GM18867 (cell line): ENCODE measurements around the gene SRGAP3.

Experiments used
- ATAC-seq: cut with Tn5 transposase; IDR thresholded peaks from one replicate; pipeline ENCODE4 v1.9.1; 2021; ENCODE audit warnings: mild to moderate bottlenecking, moderate library complexity; ENCODE audit not compliant: unreplicated experiment

SRGAP3 gene

DNA sequence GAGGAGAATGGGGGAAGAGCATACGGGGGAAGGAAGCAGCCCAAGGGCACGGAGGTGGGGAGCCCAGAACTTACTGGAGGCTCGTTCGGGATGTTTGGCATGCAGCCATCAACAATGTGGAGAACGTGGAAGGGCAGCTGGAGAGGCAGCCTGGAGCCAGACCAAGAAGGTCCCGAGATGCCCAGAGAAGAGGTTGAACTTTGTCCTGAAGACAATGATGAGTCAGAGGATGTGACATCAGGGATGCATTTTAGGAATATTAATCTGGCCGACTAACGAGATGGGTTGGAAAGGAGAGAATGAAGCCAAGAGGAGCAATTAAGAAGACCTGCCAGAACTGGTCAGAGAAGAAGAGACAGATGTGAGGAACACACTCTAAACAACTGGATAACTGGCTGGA is 98.2 kb downstream of the SRGAP3 start:
- no peak for ATAC-seq

DNA sequence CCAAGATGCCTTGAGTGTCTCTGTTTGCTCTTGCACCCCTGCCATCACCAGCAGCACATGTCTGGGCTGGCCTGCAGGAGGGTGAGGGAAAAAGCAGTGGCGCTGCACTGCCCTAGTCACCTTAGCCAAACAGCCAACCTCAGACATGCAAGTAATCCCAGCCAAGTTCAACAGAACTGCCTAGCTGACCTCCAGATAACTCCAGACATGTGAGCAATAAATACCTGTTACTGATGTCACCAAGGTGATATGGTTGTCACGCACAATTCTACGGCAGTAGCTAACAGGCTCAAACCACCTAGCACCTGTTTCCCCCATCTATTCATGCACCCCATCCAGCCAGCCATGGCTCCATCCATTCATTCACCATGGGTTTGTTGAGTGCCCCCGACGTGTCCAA is 99.9 kb downstream of the SRGAP3 start:
- ATAC-seq = no peak

DNA sequence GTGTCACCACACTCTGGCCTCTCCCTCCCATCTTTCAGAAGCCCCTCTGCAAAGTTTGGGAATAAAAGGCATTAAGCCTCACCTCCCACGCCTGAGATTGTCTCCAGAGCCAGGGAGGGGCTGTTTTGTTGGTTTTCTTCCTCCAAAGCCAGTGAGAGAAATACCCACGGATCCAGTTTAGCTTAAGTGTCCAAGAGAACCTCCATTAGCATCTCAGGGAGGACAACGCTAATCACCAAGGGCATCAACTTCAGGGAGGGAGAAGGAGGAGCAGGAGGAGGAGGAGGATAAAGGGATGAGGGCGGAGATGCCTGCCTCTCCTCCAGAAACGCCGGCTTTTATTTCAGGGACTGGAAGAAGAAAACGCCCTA is 101.6 kb downstream of the SRGAP3 start:
- ATAC-seq = no peak

DNA sequence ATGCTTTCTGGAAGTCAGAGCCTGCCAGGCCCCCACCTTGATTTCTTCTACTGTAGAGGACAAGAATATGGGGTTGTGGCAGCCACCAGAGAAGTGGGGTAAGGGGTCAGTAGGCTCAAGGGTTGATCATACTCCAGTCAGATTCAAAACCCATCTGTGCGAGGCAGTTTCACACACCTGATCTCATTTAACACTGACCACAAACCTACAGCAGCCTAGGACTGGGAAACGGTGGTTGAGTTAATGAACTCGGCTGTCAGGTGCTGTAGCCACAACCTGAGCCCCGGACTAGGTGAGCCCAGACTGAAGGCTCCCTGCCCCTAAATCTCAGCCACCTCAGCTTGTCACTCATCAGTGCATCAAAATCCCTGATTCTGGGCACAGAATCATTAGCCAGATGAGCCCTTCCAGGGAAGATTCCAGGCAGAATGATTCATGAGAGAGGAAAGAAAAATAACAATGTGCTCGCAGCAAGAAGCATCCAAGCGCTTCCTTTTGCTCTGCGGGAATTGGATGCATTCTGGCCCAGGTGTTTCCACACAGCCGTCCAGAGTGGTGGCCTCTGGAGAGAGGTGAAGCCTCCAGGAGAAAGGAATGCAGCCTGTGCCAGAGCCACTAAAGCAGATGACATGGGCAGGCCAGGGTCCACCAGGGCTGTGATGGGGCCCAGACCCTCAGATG is 102.1 kb downstream of the SRGAP3 start:
- peak; percentile 78 for ATAC-seq

DNA sequence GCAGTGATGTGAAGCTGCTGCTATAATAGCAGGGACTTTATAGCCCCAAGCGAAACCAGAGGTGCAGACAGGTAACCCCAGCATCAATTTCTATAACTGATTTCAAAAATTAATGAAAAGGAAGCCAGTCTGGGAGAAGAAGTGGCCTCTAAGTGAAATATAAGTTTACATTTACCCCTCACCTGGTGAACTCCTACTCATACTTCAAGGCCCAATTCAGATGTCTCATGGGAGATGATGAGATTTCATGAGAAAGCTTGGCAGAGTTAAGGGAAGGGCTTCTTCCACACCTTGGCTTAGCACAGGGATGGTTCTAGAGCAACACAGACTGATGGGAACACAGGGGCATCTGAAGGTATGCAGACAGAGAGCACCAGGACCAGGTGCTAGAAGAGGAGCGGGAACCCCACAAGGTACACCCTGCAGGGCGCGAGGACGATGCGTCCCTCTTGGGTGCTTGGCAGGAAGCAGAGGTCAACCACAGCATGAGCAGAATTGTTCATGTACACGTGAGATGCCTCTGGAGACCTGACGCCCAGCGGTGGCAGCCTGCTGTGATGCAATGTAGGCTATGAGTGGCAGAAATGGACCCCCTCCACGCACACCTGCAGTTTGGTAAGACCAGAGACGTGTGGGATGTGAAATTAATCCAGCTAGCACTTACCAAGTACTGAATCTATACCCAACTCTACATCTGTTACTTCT is 102.9 kb downstream of the SRGAP3 start:
- peak; percentile 60 for ATAC-seq

DNA sequence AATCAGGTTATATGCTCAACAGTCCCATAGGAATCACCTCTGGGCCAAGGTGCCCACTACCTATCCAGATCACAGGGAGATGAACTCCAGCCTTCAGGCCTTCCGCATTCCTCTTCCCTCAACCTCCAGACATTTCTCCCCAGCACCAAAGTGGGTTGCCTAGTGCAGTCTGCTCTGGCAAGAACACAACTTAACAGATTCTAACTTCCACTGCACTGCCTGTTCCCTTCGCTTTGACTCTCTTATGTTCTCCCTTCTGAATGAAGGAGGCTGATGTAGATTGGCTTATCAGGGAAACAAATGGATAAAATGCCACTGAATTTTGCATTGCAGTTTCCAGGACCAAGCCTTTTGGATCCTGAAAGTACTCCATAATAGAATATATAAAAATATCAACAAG is 106.3 kb downstream of the SRGAP3 start:
- no peak for ATAC-seq

DNA sequence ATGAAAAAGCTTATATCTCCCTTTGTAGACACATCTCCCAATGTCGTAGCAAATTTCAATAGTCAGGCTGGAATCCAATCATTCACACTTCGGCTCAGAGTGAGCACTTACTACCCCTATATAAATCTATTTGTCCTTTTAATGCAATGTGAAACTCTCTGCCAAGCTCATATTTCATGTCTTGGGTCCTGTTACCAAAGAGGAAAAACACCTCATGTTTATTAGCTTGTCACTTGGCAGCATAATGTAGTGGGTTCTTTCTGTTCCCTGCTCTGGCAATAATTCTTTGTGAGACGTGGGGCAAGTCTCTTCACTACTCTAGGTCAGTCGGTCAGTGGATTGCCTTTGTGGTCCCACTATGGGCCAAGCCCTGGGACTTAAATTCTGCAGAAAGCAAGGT is 107.1 kb downstream of the SRGAP3 start:
- no peak for ATAC-seq

DNA sequence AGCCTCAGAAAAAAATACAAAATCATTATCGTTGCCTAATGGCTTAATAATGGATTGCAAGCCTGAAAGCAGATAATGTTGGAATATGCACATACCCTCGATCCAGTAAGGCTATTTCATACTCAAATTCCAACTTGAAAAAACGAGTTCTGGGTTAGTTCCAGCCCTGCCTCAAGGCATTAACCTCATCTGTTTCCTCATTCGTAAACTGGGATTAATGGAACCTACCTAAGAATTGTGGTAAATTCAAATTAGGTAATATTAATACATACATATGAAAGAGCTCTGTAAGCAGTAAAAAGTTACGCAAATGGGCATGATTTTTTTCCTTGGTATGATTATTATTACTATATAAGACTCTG is 107.5 kb downstream of the SRGAP3 start:
- ATAC-seq = no peak

DNA sequence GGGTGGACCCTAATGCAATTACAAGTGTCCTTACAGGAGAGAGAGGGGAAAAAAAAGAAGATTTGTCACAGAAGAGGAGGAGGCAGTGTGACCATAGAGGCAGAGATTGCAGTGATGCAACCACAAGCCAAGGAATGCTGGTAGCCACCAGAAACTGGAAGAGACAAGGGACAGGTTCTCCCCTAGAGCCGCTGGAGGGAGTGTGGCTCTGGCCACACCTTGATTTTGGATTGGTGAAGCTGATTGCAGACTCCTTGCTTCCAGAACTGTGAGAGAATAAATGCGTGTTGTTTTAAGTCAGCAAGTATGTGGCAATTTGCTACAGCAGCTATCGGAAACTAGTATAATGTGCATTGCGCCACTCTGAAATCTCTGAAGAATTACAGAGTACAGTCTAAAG is 110.1 kb downstream of the SRGAP3 start:
- no peak for ATAC-seq

DNA sequence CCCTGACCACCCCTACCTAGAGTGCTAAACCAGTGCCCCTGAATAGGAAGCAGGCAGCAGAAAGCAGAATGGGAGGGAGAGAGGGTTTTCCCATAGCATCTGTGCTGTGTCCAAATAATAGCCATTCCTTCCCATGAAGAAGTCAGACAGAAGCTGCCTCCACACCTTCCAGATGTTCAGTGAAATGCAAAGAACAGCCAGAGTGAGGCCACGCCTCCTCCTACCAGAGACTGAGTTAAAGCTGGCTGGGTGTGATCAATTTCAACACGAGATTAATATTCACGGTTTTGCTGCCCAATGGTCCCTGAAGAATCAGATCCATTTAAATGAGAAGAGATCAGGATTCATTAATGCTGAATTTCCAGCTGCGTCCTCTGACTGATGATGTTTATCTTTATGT is 111.8 kb downstream of the SRGAP3 start:
- ATAC-seq = no peak

DNA sequence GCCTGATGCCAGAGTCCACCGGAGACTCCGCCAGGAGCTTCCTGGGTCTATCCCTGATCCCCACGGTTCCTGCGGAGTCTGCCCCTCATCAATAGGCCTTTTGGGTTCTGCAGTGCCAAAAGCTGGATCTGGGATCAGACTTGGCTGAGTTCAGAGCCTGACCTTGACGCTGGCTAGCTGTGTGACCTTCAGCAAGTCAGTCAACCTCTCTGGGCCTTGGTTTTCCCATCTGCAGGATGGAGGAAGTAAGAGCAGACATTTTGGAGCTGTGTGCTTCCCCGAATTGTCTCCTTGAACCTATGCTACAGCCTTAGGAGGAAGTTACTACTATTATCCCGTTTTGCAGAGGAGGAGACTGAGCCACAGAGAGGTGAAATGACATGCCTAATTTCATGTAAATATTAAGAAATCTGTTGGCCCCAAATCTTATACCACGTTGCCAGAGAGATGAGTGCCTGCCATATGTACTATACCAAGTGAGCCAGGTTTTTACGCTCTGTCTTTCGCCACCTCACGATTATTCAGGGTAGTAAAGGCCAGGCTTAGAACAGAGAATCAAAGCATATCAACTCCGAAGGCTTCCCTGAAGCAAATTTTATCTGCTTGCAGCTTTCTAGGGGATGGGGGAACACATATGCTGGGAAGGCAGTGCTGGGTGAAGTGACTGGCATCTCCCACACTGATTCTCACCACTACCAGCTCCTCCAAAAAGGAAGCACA is 112.5 kb downstream of the SRGAP3 start:
- ATAC-seq = no peak

DNA sequence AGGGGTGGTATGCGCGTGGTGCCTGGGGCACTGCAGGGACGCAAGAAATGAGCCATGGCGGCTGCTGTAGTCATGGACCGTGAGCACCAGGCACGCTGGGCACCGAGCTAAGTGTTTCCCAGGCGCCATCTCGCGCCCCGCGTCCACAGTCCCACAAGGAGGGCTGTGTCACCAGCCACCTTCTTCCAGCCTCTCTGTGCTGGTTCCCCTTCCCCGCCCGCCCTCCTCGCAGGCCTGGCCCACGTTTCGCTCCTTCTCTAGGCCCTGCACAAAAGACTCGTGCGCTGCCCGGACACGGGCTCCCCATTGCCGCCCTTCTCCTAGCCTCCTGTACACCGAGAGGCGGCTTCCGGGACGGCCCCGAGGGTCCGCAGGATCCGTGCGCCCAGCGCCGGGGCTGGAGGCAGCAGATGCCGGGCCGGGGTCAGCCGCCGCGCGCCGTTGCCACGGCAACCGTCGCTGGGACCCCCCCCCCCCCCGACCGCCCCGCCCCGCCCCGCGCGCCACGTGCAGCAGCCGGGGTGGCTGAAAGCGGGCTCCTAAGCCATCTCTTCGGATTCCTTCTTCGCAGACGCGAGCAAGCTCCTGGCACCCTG is 113.4 kb downstream of the SRGAP3 start:
- no peak for ATAC-seq

DNA sequence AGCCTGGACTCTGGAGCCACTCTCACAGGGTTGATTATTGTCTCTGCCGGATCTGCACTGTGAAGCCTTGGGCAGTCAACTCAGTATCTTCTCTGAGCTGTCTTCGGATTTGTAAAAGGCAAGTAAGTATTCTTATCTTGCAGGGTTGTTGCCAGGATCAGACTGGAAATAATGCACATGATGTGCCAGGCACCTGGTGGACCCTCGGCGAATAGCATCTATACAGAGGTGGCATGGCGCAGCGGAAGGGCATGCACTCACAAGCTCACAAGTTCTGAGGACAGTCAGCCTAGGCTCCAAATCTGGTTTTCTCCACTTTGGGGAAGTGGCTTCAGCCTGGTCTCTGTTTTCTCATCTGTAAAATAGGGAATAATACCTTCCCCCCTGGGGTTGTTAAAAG is 113.9 kb downstream of the SRGAP3 start:
- ATAC-seq = no peak

DNA sequence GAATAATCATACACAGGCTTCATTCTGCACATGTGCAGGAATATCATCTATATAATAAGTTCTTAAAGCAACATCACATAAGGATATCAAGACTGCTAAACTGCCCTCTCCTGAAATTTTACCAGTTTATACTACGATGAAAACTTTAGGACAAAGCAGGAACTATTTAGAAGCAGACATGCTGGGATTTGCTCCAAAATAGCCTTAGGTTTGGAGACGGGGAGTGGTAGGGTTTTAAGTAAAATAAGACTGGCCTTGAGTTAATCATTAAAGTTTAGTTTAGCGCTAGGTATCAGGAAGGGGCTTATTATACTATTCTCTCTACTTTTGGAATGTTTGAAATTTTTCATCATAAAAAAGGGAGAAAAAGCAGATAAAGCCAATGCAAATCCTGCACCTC is 115.8 kb downstream of the SRGAP3 start:
- ATAC-seq = no peak

DNA sequence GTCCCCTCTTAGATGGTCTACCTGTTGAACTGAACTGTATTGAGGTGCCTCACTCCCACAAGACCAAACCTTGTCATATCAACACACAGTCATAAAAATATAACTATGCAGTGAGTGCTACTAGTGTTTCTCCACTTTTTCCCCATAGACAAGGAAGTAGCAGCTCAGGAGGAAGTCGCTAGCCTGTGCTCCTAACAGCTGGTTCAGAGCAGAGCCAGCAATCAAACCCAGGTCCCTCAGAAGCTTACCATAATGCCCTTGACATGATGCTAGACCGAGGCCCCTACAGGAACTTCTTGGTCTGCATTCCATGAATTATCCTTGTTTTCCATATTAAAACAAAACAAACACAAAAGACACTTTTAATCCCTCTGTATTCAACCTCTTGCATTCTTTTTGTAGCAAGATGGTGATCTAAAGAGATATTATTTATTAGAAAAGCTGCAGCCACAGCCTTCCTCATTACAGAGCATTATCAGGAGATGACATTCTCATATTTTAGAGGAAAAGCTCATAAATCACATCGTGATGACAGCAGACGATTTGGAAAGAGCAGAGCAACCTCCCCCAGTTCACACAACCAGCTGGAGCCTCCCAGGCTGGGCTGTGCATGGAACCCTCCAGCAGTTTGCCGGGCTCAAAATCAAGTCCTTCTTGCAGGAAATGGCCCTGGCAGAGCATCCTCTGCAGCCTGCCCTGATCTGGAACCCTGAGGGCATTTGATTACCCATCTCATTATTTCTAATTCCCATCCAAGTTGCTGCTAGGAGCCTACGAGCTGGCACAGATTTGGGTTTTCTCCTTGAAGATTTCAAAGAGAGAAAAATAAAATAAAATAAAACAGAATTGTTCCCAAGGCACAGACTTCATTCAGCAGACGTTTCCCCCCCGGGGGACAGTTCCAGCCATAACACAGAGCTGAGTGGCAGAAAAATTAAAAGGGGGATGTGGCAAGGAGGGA is 118.8 kb downstream of the SRGAP3 start:
- no peak for ATAC-seq

DNA sequence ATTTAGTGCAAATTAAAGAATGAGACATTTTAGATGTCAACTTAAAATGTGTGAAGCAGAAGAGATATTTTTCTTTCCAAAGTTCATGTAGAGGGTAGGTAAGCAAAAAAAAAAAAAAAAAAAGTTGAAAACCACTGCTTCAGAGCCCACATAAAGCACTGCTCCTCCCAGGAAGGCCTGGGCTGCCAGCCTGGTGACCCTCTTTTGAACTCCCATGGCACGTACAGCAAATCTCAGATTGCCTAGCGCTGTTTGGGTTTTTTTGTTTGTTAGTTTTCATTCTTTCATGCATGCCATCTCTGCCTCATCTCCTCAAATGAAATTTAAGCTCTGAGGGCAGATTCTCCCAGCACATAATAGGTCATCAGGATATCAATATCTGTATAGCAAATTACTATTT is 120.1 kb downstream of the SRGAP3 start:
- no peak for ATAC-seq

DNA sequence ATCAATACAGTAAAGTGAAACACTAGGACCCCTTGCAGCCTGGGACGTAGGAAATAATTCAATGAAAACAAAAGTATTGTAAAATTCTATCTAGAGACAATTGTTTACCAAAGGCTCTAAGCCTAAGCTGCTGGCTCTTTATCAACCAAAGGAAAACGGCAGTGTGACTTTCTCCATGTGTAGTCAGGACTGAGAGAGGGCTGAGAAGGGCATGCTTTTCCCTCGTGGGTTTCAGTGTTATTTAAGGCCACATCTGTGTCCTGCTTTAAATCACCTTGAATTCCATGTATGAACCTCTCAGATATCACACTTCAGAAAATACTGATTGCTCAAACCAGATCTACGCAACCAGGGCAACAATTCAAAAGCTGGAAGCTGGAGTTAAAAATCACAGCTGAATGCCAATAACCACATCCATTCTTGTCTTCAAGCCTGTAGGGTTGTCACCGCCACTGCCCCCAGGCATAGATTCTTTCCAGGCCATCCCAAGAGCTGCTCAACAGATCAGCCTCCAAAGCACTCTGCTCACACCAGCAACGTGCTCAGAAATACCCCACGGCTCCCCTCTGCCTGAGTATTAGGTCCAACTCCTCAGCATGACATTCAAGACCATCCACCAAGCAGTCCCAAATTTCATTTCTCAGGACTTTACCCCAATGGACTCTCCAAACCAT is 124.0 kb downstream of the SRGAP3 start:
- ATAC-seq = no peak

DNA sequence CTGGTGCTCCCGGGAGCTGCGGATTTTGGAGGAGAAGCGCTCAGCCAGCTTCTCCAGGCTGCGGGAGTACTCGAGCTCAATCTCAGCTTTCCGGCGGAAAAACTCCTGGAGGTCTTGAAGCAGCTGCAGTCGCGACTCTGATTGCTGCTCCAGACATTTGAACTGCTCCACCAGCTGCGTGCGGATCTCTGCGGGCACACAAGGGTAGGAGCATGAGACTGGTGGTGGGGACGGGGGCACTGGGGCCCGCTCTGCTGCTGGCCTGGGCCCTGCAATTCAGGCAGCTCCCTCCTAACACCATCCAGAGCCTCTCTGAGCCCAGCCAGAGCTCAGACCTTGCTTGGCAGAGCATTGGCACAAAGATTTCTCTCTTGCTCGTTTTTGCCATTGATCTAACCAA is 124.7 kb downstream of the SRGAP3 start:
- no peak for ATAC-seq

DNA sequence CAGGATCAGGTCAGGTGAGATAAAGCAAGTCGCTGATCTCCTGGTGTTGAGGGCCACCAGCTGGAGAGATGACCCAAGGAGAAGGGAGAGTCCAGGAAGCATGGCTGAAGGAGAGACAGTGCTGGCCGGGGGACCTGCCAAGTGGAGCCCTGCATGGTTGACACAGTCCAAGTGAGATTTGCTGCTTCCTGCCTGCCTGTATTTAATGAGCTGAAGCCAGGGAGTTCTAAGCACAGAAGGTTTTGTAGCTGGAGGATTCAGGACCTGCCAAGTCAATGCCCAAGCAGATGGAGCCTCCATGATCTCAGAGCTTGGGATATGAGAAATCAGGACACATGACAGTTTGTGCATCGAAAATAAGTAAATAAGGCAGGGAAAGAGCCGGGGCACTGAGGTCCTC is 125.6 kb downstream of the SRGAP3 start:
- ATAC-seq = no peak

DNA sequence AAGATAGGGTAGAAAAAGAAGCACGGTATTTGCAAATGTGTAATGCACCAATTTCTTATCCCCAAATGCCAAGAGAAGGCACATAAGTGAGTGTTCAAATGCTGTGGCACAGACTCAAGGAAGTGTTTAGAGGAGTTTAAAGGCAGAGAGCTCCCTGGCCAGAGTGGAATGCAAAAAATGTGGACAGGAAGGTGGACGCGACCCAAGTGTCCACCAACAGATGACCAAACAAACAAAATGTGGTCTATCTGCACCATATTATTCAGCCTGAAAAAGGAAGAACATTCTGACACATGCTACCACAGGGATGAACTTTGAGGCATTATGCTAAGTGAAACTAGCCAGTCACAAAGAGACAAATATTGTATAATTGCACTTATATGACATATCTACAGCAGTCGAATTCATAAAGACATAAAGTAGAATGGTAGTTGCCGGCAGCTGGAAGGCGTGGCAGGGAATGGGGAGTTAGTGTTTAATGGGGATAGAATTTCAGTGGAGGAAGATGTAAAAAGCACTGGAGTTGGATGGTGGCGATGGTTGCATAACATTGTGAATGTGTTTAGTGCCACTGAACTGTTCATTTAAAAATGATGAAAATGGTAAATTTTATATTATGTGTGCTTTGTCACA is 126.6 kb downstream of the SRGAP3 start:
- ATAC-seq = no peak
